K562 (cell line): Measurements from ENCODE around the gene DPP8. TPM values are rescaled to one million over a fixed set of nuclear protein-coding genes. Genes with fewer than 3 reads are reported as not detected.
A peak's percentile ranks its signal among the peaks of the same experiment; 100 is the strongest.

ENCODE experiments used
- ADNP ChIP-seq: fragments of 200-800 bp; sonication (Bioruptor generic); IDR thresholded peaks from 2 replicates; pipeline ENCODE4 v1.6.1; 2016; ENCODE audit warnings: missing genetic modification characterization, missing compliant biosample characterization
- CBFA2T2 ChIP-seq: fragments of 450-650 bp; conservative IDR thresholded peaks from 2 replicates; pipeline ENCODE4 v1.6.1; 2017; ENCODE audit warnings: mild to moderate bottlenecking
- CBFB ChIP-seq: sonication (generic); formaldehyde crosslinking; IDR thresholded peaks from 2 replicates; pipeline ENCODE4 v1.4.0; 2020; ENCODE audit warnings: mild to moderate bottlenecking, missing genetic modification reagents
- E2F3 ChIP-seq: fragments of 250-450 bp; sonication (Bioruptor Pico); IDR thresholded peaks from 2 replicates; pipeline ENCODE4 v1.4.0; 2020; ENCODE audit warnings: mild to moderate bottlenecking
- ERF ChIP-seq: fragments of 450-650 bp; formaldehyde crosslinking; IDR thresholded peaks from 2 replicates; pipeline ENCODE4 v1.4.0; 2020; ENCODE audit warnings: mild to moderate bottlenecking, mixed read lengths
- GABPA ChIP-seq: fragments of 200-800 bp; sonication (Bioruptor generic); conservative IDR thresholded peaks from 2 replicates; pipeline ENCODE4 v1.6.1; 2016; ENCODE audit warnings: low read depth, missing genetic modification characterization, missing compliant biosample characterization
- HBP1 ChIP-seq: fragments of 450-650 bp; formaldehyde crosslinking; IDR thresholded peaks from 2 replicates; pipeline ENCODE4 v1.4.0; 2022; ENCODE audit warnings: missing genetic modification characterization
- HNRNPK ChIP-seq: fragments of 200-400 bp; formaldehyde crosslinking; IDR thresholded peaks from one replicate; pipeline ENCODE4 v1.6.1; 2018; ENCODE audit warnings: mild to moderate bottlenecking, low read depth, low read length; ENCODE audit not compliant: poor library complexity, severe bottlenecking
- KLF13 ChIP-seq: fragments of 450-650 bp; IDR thresholded peaks from 2 replicates; pipeline ENCODE4 v1.6.1; 2016; ENCODE audit warnings: missing genetic modification characterization, low read depth, mild to moderate bottlenecking, missing compliant biosample characterization, moderate library complexity, borderline replicate concordance
- MAX ChIP-seq: sonication (generic); formaldehyde crosslinking; IDR thresholded peaks from 2 replicates; pipeline ENCODE4 v1.9.0; 2022; ENCODE audit warnings: mild to moderate bottlenecking, missing genetic modification reagents
- MCM3 ChIP-seq: fragments of 450-650 bp; IDR thresholded peaks from 2 replicates; pipeline ENCODE4 v1.6.1; 2016
- NCOA4 ChIP-seq: fragments of 450-650 bp; IDR thresholded peaks from 2 replicates; pipeline ENCODE4 v1.6.1; 2018; ENCODE audit warnings: mild to moderate bottlenecking; ENCODE audit not compliant: partially characterized antibody
- PHF21A ChIP-seq: fragments of 450-650 bp; IDR thresholded peaks from 2 replicates; pipeline ENCODE4 v1.6.1; 2017; ENCODE audit warnings: low read depth, borderline replicate concordance
- POLR2A ChIP-seq: fragments of 450-650 bp; conservative IDR thresholded peaks from 2 replicates; pipeline ENCODE4 v1.6.1; 2016
- POLR2H ChIP-seq: IDR thresholded peaks from 2 replicates; pipeline ENCODE4 v1.6.1; 2016; ENCODE audit warnings: missing genetic modification characterization, low read depth, mild to moderate bottlenecking, control low read depth, missing compliant biosample characterization, moderate library complexity
- SMAD2 ChIP-seq: fragments of 150-350 bp; IDR thresholded peaks from 2 replicates; pipeline ENCODE4 v1.6.1; 2014; ENCODE audit warnings: low read depth, mild to moderate bottlenecking, low read length
- TCF7 ChIP-seq: sonication (generic); IDR thresholded peaks from 2 replicates; pipeline ENCODE4 v1.6.1; 2016; ENCODE audit warnings: antibody characterized with exemption, borderline replicate concordance
- THAP12 ChIP-seq: fragments of 250-450 bp; sonication (Bioruptor Pico); IDR thresholded peaks from 2 replicates; pipeline ENCODE4 v1.9.0; 2021; ENCODE audit warnings: mild to moderate bottlenecking, inconsistent platforms
- ZBTB49 ChIP-seq: sonication (generic); formaldehyde crosslinking; IDR thresholded peaks from 2 replicates; pipeline ENCODE4 v1.8.0; 2022; ENCODE audit warnings: missing genetic modification reagents, mild to moderate bottlenecking, borderline replicate concordance
- ZFP36 ChIP-seq: fragments of 150-350 bp; IDR thresholded peaks from 2 replicates; pipeline ENCODE4 v1.6.1; 2018; ENCODE audit warnings: low read length, low read depth; ENCODE audit not compliant: partially characterized antibody
- ZNF316 ChIP-seq: fragments of 450-650 bp; IDR thresholded peaks from 2 replicates; pipeline ENCODE4 v1.6.1; 2016
- ZNF41 ChIP-seq: fragments of 250-450 bp; sonication (Bioruptor Pico); conservative IDR thresholded peaks from 2 replicates; pipeline ENCODE4 v1.4.0; 2020; ENCODE audit warnings: mild to moderate bottlenecking
- ZNF57 ChIP-seq: fragments of 450-650 bp; formaldehyde crosslinking; IDR thresholded peaks from 2 replicates; pipeline ENCODE4 v1.4.0; 2020; ENCODE audit warnings: mild to moderate bottlenecking, moderate library complexity
- ZNF707 ChIP-seq: fragments of 250-450 bp; sonication (Bioruptor Pico); conservative IDR thresholded peaks from 2 replicates; pipeline ENCODE4 v1.8.0; 2022; ENCODE audit warnings: inconsistent platforms, mild to moderate bottlenecking, moderate library complexity
- polyA plus RNA-seq, 8 experiments: library from polyadenylated mRNA; depleted of rRNA in 4 of 8; stranded (reverse) in 5 of 8; unstranded in 3 of 8; fragments of >200 nt; fragmentation: Nextera tagmentation in 2 of 8; fragmentation: Illumina TruSeq in 1 of 8; extraction: Ambion mirVana in 2 of 8; extraction: Trizol in 1 of 8; gene quantifications; 2 replicates each; pipeline versions ENCODE4 v1.2.1 to v1.2.3, GENCODE V29; 2011 to 2014; ENCODE audit warnings: inconsistent platforms in 1 of 8, missing spikeins in 1 of 8
- total RNA-seq, 7 experiments: library from RNA; depleted of rRNA in 6 of 7; stranded (reverse); fragments of >200 nt in 6 of 7; fragmentation: Illumina TruSeq in 2 of 7; extraction: Trizol in 2 of 7; gene quantifications; 2 replicates each; pipeline versions ENCODE4 v1.2.1 to v1.2.3, GENCODE V29; 2011 to 2021; ENCODE audit warnings: low replicate concordance in 1 of 7

Gene DPP8
- total and polyA plus RNA-seq, 9 of the 15 experiments (the other 6 are each of a cell fraction or from before 2014, with no cell fraction given): 5.5 to 36.7 (median 20.7) TPM

GRCh38 chr15:65530318-65531111 lies 13.0 kb upstream of the DPP8 start, which contains the start of gene HACD3 (continued):
- TF ChIP-seq ADNP: no peak
- TF ChIP-seq ZBTB49 (CRISPR knock-in tag): no peak
- TF ChIP-seq HBP1 (CRISPR knock-in tag): no peak
- TF ChIP-seq ZNF57 (CRISPR knock-in tag): no peak
- no peak for TF ChIP-seq SMAD2
- TF ChIP-seq ZNF707: no peak
- TF ChIP-seq POLR2A: peak; percentile 86
- no peak for TF ChIP-seq NCOA4
- peak; percentile 31 for TF ChIP-seq ZFP36
- no peak for TF ChIP-seq GABPA (tag)
- no peak; the same call in 1 of the 2 replicates for TF ChIP-seq E2F3 (CRISPR knock-in tag)
- no peak for TF ChIP-seq HNRNPK
- no peak for TF ChIP-seq THAP12
- no peak for TF ChIP-seq POLR2H (tag)
- 0 out of 2 replicates have a peak, but pooled peaks have one; percentile 40 for TF ChIP-seq ERF (CRISPR knock-in tag)
- peak; percentile 72 for TF ChIP-seq CBFB (CRISPR knock-in tag)
- no peak for TF ChIP-seq MCM3
- TF ChIP-seq CBFA2T2: no peak
- no peak for TF ChIP-seq KLF13
- 0 out of 2 replicates have a peak, but pooled peaks have one; percentile 7 for TF ChIP-seq TCF7
- no peak for TF ChIP-seq ZNF41 (CRISPR knock-in tag)
- no peak for TF ChIP-seq ZNF316
- no peak for TF ChIP-seq PHF21A
- peak; percentile 82 for TF ChIP-seq MAX (CRISPR knock-in tag)
